Frontal cortex (tissue), 4 donors: ENCODE measurements around the gene MMP23B. TPM values are rescaled to one million over a fixed set of nuclear protein-coding genes. Genes with fewer than 3 reads are reported as not detected.
"Not testable (repeated sequence)": the region's sequence is repeated elsewhere in the genome, so short reads cannot be mapped to it uniquely, and the experiment has no call there.

Experiments
- DNase-seq, 2 donors: peaks; one replicate each; pipeline ENCODE4 v3.0.0; 2012; ENCODE audit warnings: low spot score in 2 of 2
- FAIRE-seq: peaks from 2 replicates; lab custom pipeline; 2012; peaks lifted over from hg19 to GRCh38; lab: Jason Lieb, UNC
- total RNA-seq: library from RNA; depleted of rRNA; stranded (reverse); fragments of >200 nt; gene quantifications from one replicate; pipeline ENCODE4 v1.2.3, GENCODE V29; 2014
- donor health status: control.
- donor health status: control.
- donor health status: control.

Gene MMP23B
- total RNA-seq, 1 donor from 2014 or later: 0.82 TPM

DNA sequence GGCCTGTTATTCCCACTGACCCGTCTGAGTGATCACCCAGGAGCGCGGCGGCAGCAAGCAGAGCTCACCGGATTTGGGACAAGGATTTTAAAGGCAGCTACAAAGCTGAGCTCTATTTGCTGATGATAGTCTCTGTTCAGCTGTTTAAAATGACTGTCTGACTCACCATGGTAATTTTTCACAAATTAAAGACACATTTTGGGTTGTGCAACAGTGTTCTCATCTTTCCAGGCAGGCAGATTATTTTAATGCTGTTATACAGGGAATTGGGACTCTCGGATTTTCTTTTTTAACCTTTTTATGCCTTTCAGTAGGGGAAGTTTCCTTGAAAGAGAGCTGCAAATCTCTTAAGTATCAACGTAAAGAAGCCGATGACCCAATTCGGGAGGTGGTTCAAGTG lies 30.4 kb downstream of the MMP23B start:
- DNase-seq, FAIRE-seq: not testable (repeated sequence)

GRCh38 chr1:1662830-1663560 lies 31.0 kb downstream of the MMP23B start:
- DNase-seq, FAIRE-seq: not testable (repeated sequence)

DNA sequence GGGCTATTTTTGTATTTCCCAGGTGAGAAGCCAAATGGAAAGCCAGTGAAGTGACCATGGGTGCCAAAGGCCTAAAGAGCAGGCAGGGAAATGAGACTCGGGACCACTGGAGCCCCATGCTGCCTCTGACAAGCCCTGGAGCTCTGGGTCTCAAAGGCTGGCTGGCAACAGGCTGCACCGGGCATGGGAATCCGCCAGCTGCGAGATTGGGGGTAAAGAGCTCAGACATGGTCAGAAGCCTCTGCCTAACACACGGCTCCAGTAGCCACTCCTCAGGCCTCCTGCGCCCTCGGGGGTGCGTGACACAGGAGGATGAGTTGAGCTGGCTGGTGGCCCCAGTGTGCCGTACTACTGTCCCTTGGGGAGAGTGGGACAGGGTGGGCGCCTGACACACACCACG lies 32.3 kb downstream of the MMP23B start:
- not testable (repeated sequence) for DNase-seq, FAIRE-seq

DNA sequence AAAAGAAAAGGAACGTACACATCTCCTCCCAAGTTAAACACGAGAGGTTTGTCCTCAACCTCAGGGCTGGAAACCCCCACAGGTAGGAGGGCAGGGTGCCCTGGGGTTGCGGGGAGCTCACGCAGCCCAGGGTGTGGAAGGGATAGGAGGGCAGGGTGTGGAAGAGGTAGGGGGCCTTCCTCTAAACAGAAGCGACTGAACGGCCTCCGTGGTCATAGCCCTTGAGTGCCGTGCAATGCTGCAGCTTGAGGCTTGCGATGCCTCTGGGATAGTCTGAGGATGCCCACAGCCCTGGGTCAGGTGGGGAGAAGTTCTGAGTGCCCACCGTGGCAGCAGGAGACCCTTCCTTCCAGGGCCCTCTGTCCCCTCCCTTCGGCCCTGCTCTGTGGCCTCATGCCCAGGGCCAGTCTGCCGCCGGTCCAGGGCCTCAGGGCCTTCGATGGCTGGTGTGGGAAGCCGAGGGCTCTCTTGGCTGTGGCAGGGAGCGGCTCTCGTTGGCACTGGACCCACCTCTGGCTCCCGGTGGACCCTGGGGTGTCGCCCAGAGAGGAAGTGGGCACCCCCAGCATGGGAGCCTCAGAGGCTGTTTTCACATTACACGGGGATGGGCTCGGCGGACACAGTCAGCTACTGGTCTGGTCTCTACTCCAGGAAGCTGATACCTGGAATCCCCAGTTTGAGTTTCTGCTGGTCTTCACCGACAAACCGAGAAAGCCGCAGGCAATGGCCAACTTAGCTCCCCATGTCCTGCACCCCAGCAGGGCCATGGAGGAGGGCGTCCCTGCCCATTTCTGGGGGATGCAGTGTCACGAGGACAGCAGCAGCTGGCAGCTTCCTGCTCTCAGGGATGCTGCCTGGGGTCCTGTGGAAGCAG lies 33.2 kb downstream of the MMP23B start:
- DNase-seq (peak in 1 of 2 donors; percentile 1), FAIRE-seq (no peak)

DNA sequence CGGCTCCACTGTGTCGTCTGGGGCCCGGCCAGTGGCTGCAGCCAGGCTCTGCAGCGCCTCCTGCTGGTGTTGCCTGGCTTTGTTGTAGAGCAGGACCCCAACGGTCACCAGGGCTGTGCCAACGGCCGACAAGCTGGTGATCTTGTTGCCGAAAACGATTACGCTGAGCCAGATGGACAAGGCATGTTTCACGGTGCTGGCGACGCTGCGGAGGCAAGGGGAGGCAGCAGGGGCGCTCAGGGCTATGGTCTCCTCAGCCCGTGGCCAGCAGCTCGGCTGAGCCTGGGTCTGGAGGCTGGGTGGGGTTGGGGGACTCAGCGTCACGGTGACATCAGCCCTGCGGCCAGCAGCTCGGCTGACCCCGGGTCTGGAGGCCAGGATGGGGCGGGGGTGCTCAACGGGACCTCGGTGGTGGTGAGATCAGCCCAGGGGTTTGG lies 33.9 kb downstream of the MMP23B start:
- FAIRE-seq: no peak
- no peak for DNase-seq

- DNase-seq (no peak), FAIRE-seq (no peak)
Measured at GRCh38 chr1:1666526-1666925, 34.6 kb downstream of the MMP23B start.

DNA sequence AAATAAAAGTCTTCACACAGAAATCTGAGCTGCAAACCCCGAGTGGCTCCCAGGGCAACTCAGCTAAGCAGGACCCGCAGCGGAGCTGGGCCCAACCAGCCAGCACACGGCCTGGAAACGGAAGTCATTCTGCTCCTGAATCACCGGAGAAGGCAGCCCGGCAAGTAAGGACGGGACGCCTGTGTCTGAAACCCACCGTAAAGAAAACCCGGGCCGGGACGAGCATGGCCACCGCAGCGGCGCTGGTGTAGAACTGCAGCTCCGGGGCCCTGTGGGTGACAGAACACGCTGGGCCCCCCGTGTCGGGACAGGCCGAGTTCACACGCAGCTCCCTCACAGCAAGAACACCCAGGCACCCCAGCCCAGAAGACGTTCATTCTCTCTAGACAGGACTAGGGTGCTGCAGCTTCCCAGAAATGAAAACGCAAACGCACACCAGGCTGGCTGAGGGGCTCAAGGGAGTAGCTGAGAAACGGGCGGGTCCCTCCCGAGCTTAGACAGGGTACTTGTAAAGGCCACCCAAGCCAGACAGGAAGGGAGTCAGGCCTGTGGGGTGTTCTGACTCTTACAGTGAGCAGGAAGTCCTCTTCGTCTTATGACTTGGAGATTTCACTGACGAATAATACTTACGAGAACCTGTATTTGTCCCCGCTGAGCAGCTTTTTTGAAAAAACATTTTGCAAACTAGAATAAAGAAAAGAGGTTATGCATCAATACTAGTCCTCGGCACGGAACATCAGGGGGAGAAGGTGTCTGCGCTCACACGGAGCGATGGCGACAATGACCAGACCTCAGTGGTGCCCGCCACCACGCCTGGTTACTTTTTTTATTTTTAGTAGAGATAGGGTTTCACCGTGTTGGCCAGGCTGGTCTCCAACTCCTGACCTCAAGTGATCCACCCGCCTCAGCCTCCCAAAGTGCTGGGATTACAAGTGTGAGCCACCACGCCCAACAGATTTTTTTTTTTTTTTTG lies 37.8 kb downstream of the MMP23B start:
- FAIRE-seq (no peak), DNase-seq (peak; percentile 8 to 14)

- DNase-seq (peak in 1 of 2 donors; percentile 3), FAIRE-seq (no peak)
Measured at GRCh38 chr1:1670866-1671265, 38.9 kb downstream of the MMP23B start.

DNA sequence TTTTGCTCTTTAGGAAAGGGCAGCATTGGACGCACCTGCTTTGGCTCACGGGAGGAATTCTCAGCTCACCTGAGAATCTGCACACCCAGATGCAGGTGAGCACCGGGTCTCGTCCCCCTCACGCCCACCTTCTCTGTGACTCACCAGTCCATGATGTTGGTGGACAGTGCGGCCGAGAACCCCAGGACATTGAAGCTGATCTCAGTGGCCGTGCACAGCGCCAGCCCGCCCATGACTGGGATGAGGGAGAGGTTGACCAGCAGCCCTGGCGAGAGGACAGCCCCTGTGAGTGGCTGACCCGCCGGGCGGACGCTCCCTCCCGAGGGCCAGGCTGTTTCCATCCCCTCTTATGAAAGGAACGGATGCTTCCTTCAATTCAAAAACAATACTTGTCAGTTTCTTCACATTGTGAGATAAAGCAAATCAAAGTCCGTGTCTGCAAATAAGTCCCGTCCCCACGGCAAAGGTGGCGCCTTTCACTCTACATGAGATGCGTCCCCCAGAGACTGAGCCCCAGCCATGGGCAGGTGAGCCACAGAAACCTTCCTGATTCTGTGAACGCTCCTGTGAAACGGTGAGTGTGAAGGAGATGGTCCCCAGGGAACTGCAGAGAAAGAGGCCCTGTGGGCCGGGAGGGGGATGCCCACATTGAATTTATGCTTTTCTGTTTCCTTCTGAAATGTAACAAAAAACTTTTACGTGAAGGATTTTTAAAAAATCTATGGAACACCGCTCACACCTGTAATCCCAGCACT lies 39.6 kb downstream of the MMP23B start:
- peak; percentile 4 to 6 for DNase-seq
- FAIRE-seq: no peak

DNA sequence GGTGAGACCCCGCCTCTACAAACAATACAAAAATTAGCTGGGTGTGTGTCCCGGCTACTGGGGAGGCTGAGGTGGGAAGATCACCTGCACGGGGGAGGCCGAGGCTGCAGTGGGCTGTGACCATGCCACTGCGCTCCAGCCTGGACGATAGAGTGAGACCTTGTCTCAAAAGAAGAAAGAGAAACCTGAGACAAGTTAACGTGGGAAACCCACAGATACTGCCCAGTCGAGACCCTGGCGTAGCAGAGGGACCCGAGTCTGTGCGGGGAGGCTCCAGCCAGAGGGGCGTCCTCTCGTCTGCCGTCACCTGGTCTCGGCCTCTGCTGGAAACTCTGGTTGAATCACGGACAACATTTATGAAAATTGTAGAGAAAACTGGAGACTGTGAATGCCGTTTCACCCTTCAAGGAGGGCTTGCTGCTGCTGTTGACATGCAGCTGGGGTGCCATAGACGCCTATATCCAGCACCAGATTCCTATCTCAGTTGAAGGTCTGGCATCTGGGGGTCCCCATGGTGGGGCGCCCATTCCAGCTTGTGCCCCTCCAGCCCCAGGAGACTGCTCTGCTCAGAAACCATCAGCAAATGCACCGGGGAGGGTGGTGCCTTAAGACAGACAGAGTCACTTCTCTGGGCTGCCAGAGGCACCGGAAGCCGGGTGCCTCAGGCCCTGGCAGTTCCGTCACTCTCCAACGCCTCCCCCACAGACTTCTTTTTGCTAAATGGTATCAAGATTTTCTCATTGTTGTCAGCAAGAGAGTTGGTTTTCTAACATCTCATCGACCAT lies 40.4 kb downstream of the MMP23B start:
- DNase-seq (peak in 1 of 2 donors; percentile 4), FAIRE-seq (no peak)

GRCh38 chr1:1674806-1675205 lies 42.8 kb downstream of the MMP23B start:
- not testable (repeated sequence) for DNase-seq, FAIRE-seq

- FAIRE-seq, DNase-seq: not testable (repeated sequence)
Measured at GRCh38 chr1:1675218-1675617, 43.2 kb downstream of the MMP23B start.

- FAIRE-seq, DNase-seq: not testable (repeated sequence)
Measured at GRCh38 chr1:1676087-1676486, 44.1 kb downstream of the MMP23B start.

- FAIRE-seq (no peak), DNase-seq (no peak)
Measured at GRCh38 chr1:1677718-1678580, 46.0 kb downstream of the MMP23B start.

DNA sequence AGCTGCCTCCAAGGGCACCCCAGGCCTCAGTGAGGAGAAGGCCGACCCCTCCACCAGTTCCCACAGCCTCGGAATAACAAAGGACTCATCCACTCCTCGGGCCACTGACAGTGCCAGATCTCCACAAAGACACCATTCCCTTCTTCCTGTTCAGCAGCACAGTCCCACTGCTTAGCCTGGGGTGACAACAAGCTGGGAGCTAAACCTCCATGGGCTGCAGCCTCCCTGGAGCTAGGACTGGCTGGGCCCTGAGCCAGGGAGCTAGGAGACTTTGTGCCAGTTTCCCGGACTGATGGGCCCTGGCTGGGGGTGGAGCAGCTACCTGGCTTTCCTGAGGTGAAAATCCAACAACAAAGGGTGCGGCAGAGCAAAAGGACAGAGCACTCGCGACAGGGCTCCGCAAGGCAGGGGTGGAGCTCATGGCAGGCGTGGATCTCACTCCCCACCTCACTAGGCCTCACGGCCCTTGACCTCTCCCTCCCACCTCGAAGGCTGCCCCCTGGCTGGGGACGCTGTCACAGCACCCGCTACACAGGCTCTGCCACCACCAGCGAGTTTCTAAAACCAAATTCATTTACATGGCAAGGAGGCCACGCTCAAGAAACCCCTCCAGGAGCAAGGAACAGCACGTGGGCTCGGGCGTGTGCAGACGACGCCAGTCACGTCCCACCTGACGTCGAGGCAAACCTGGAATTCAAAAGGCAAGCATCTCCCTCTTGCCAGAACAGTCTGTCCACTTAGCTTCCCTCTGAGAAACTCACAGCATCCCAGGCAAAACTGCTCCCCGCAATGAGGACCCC lies 46.8 kb downstream of the MMP23B start:
- FAIRE-seq (no peak), DNase-seq (no peak)
